Left kidney (tissue), 2 donors: ENCODE measurements around the gene MSRB3. TPM values are rescaled to one million over a fixed set of nuclear protein-coding genes. Genes with fewer than 3 reads are reported as not detected.
A peak's percentile ranks its signal among the peaks of the same experiment; 100 is the strongest.

Experiments used
- DNase-seq: peaks from one replicate; pipeline ENCODE4 v3.0.0-alpha.2; 2013
- polyA plus RNA-seq: library from polyadenylated mRNA; unstranded; fragments of 120-200 nt; gene quantifications from one replicate; pipeline ENCODE4 v1.2.1, GENCODE V29; 2013; ENCODE audit not compliant: insufficient read length

The MSRB3 gene
- polyA plus RNA-seq, 1 donor: 21.8 TPM

DNA sequence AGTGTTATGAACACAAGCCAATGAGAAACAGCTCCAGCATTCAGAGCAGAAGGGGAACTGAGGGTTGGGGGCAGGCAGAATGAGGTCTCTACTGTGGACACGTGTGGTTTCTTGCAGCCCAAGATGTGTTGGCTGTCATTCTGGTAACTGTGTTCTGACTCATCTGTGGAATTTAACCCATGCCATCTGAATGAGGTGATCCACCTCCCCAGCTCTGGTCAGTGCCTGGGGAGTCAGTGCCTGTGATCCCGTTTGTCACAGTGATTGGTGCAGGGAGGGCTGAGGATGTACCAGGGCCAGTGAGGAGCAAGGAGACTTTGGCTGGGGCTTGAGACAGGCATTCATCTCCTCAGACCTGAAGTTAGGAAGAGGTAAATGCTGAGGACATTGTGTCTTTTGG lies 216.8 kb downstream of the MSRB3 start:
- no peak for DNase-seq

DNA sequence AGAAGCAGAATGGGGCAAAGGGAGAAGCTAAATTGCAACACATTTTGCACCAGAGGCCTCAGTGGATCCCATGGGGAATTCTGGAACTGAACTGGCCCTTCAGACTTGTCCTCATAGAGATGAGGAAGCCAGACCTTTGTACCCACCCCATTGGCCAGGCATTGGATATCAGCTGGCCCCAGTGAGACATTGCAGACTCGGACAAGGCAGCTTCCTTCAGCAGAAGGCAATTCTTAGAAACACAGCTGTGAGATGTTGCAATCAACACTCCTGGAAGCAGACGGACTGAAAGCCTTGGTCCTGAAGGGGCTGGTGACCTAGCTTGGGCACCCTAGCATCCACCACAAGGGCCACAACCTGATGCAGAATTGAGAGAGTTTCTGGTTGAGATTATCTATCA lies 218.1 kb downstream of the MSRB3 start:
- no peak for DNase-seq

- DNase-seq: no peak
Measured at GRCh38 chr12:65497660-65498059, 219.2 kb downstream of the MSRB3 start.

- DNase-seq: no peak
Measured at GRCh38 chr12:65499167-65499566, 220.7 kb downstream of the MSRB3 start.

DNA sequence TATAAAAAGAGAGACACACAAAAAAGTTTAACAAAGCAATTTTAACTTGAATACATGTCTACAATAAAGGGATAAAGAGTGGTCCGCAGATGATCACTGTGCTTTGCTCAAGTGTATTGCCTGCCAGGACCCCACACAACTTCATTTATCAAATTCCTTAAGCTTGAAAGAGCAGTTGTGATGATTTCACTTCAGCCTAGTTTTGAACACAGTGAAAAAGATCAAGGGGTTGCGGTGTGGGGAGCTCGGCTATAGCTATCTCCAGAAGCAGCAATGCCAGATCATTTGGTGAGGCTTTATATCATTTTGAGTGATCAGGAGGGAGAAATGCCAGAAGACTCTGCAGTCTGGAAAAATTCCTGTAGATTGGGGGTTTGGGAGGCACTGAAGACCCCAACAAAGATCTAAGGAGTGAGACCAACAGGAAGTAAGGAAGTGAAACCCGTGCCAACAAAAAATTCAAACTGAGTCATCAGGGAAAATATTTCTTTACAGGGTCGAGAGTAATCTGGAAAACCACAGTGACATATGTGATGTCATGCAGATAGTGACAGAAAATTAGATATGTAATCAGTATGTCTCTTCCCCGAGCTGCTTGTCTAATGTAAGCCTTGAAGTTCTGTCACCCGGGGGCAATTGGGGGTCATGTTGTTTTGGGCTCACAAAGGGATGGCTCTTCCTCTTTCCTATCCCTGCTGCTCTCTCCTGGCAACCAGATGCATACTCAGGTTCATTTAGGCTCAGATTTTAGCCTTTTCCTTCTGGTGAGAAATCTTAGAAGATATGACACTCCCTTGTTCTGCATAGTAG lies 221.8 kb downstream of the MSRB3 start:
- no peak for DNase-seq

DNA sequence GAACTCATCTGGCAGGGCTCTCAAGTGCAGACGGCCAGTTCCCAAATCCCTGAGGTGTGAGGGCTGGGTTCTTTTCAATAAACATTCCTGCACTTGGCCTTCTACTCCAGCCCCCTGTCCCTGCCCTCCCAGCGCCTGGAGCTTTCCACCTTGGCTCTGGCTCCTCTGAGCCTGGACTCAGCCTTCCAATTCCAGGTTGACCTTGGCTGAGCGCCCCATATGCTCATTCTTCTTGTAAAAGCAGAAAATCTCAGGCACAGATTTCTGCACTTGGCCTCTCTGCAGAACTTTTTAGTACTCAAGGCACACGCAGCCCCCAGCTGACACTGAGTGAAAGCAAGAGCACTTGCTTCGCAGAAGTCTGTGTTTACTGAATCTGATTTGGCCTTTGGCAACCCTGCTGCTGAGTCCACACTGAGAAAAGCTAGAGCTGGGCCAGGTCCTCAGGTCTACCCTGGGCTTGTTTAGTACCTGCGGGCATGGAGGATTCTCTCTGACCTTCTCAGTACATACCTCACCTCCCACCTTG lies 222.7 kb downstream of the MSRB3 start:
- no peak for DNase-seq

DNA sequence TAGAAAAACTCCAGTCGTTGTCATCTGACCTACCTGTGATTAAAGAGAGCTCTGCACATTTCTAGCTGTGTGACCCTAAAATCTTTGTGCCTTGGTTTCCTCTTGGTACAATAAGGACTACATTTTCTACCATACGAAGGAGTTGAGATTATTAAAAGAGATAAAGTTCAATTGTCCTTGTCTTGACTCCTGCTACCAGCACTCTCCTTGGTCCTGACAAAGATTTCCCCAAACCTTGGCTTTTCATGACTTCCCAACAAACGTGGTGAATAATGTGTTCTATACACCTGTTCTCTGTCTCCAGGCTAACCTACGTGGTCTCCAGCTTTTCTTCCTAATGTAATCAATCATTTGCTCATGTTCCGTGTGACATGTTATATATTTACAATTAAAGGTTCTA lies 223.5 kb downstream of the MSRB3 start:
- no peak for DNase-seq

DNA sequence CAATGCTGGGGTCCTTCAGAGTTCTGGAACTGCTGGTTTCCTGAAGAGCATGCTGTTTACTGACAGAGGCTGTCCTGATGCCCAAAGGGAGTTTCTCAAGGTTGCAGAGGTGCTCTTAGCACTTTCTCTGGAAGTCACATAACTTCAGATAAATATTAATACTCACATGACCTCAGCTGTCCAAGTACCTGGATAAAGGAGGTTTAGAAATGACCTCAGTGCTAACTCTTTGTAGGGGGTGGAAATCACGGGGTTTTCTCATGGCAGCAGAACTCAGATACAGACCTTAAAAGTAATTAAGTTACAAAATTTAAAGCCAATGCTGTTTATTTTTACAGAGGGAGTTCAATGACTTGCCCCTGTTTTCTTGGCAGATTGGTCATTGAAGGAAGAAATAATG lies 225.9 kb downstream of the MSRB3 start:
- no peak for DNase-seq

GRCh38 chr12:65505386-65506121 lies 227.1 kb downstream of the MSRB3 start:
- DNase-seq: peak; percentile 56

- no peak for DNase-seq
Measured at GRCh38 chr12:65508276-65509035, 230.0 kb downstream of the MSRB3 start.

- no peak for DNase-seq
Measured at GRCh38 chr12:65510007-65510406, 231.5 kb downstream of the MSRB3 start.

GRCh38 chr12:65510584-65511050 lies 232.1 kb downstream of the MSRB3 start:
- DNase-seq: peak; percentile 81

DNA sequence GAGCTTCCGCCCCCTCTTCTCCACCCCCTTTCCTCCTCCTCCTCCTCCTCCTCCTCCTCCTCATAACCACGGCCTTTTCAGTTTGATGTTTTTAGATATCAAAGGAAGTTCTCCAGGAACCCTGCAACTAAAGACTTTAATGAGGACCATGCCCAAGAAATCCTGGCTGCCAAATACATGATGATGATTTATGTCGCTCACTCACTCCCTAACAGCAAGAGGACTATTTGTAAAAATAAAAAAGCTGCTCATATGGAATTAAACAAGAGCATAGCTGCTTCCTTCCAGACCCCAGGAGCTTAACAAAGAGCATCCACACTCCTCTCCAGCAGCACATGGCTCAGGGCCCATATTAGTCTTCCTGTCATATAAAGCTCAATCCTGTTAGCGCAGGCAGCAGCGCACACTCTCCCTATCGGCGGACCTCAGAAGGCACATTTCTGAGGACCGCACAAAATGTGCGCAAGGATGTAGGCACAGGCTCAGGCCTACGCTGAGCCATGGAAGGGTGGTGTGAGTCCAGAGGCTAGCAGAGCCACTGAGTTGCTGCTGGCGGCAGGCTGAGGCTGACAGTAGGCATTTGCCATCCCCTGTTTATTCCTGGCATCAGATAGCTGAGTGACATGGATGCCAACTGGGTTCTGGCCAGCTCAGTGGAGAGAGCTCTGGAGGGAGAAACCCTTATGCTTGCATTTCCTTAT lies 232.8 kb downstream of the MSRB3 start:
- no peak for DNase-seq

DNA sequence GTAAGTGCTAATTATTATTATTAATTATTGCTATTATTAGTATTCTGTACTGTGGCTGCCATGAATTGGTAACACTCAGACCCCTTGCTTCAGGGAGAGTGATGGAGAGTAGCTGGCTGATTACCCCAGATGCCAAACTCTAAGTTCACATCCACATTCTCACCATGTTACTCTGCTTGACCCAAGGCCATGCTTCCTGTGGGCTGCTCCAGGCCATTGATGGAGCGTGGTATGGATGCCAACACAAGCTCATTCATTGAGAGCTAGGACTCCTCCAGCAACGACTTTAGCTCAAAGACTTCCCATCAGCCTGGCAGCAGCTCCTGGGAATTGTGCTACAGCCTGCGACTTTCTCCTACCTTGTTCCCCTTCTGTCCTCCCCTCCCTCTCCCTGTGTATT lies 233.4 kb downstream of the MSRB3 start:
- DNase-seq: no peak

Other genes starting within 250 kb of the MSRB3 start
- 1.8 TPM for gene WIF1, start 157.4 kb upstream of the MSRB3 start, polyA plus RNA-seq
- 48.4 TPM for gene LEMD3, start 109.1 kb upstream of the MSRB3 start, polyA plus RNA-seq